Ovary (tissue), 3 donors: Measurements from ENCODE around the gene FGFR4.

Experiments
- CTCF ChIP-seq, 3 donors: fragments of 450-650 bp in 2 of 3; fragments of 200-600 bp in 1 of 3; IDR thresholded peaks; one replicate each; pipeline versions ENCODE4 v1.5.1 to v1.8.0; 2016 to 2022; ENCODE audit warnings: antibody characterized with exemption in 3 of 3, mild to moderate bottlenecking in 1 of 3
- EP300 ChIP-seq: sonication (generic); formaldehyde crosslinking; IDR thresholded peaks from one replicate; pipeline ENCODE4 v1.6.1; 2017; ENCODE audit warnings: antibody characterized with exemption
- POLR2A ChIP-seq: fragments of 450-650 bp; IDR thresholded peaks from one replicate; pipeline ENCODE4 v1.6.1; 2017; ENCODE audit warnings: antibody characterized with exemption, mild to moderate bottlenecking, moderate library complexity
- donor health status: DM: no; HTN: no; CAD: no.

- TF ChIP-seq POLR2A (no peak), CTCF (IDR thresholded peaks at IDR 0.05) (no peak), EP300 (no peak)
These were observed 6.5 kb upstream of the FGFR4 start for GRCh38 chr5:177080265-177080664.
